Stomach (tissue), 4 donors: ENCODE results near the gene RIPOR3.

Experiments used
- EP300 ChIP-seq: sonication (generic); formaldehyde crosslinking; IDR thresholded peaks from one replicate; pipeline ENCODE4 v1.6.1; 2017; ENCODE audit warnings: antibody characterized with exemption
- POLR2A ChIP-seq, 4 donors: fragments of 450-650 bp; IDR thresholded peaks; one replicate each; pipeline ENCODE4 v1.6.1; 2016; ENCODE audit warnings: antibody characterized with exemption in 4 of 4, control low read depth in 2 of 4, mild to moderate bottlenecking in 1 of 4, moderate library complexity in 1 of 4
- POLR2AphosphoS5 ChIP-seq, 3 donors: sonication (generic); formaldehyde crosslinking; IDR thresholded peaks; one replicate each; pipeline ENCODE4 v1.6.1; 2016; ENCODE audit warnings: antibody characterized with exemption in 3 of 3
- TF ChIP-seq, protein P1 (sequence below), 7 experiments: fragments of 450-650 bp in 4 of 7; fragments of 200-600 bp in 3 of 7; sonication (generic) in 3 of 7; IDR thresholded peaks; one replicate each; pipeline ENCODE4 v1.5.1; 2016 to 2019; ENCODE audit warnings: antibody characterized with exemption in 7 of 7, control low read depth in 2 of 7, mild to moderate bottlenecking in 1 of 7

DNA sequence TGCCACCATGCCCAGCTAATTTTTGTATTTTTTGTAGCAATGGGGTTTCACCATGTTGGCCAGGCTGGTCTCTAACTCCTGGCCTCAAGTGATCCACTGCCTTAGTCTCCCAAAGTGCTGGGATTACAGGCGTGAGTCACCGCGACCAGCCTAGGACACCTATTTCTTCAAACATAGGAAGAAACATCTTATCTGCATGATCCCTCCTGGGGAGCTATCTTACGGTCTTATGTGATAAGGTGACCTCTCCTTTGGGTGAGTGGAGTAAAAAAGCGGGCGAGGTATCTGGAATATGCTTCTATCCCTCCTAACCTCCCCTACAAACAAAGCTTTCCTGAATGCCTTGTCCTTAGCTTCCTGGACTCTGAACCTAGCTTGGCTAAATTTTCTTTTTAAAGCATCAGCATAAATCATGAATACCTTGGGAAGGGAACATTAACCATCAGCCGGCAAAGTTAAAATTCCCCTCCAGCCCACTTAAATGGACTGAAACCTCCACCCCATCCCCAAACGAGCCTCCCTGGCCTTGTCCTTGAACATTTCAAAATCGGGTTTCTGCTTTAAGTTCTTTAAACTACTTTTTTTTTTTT is 24.5 kb downstream of the RIPOR3 start:
- TF ChIP-seq EP300, result no peak
- no peak for TF ChIP-seq POLR2AphosphoS5 (IDR thresholded peaks at IDR 0.05)
- TF ChIP-seq, protein P1, sequence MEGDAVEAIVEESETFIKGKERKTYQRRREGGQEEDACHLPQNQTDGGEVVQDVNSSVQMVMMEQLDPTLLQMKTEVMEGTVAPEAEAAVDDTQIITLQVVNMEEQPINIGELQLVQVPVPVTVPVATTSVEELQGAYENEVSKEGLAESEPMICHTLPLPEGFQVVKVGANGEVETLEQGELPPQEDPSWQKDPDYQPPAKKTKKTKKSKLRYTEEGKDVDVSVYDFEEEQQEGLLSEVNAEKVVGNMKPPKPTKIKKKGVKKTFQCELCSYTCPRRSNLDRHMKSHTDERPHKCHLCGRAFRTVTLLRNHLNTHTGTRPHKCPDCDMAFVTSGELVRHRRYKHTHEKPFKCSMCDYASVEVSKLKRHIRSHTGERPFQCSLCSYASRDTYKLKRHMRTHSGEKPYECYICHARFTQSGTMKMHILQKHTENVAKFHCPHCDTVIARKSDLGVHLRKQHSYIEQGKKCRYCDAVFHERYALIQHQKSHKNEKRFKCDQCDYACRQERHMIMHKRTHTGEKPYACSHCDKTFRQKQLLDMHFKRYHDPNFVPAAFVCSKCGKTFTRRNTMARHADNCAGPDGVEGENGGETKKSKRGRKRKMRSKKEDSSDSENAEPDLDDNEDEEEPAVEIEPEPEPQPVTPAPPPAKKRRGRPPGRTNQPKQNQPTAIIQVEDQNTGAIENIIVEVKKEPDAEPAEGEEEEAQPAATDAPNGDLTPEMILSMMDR (IDR thresholded peaks at IDR 0.05), result no peak
- no peak for TF ChIP-seq POLR2A (IDR thresholded peaks at IDR 0.05)
